SK-N-MC (cell line): ENCODE data around the gene HIP1R.

Experiments
- DNase-seq: peaks from one replicate; pipeline ENCODE4 v3.0.0-alpha.2; 2011; ENCODE audit warnings: low read depth, low spot score
- H3K27ac ChIP-seq: fragments of 200-600 bp; sonication (generic); 2 replicates; pipeline ENCODE4 v1.5.1; 2016; ENCODE audit warnings: mixed run types
- H3K36me3 ChIP-seq: fragments of 200-600 bp; sonication (generic); 2 replicates; pipeline ENCODE4 v1.6.1; 2017; ENCODE audit warnings: antibody characterized with exemption, low read length, mixed read lengths; ENCODE audit not compliant: insufficient read depth
- H3K4me3 ChIP-seq: fragments of 200-600 bp; sonication (generic); 2 replicates; pipeline ENCODE4 v1.5.1; 2016
- H3K9ac ChIP-seq: fragments of 200-600 bp; sonication (generic); 2 replicates; pipeline ENCODE4 v1.8.0; 2017; ENCODE audit warnings: mixed run types, mixed read lengths; ENCODE audit not compliant: insufficient read length
- H3K9me3 ChIP-seq: fragments of 200-600 bp; sonication (generic); 2 replicates; pipeline ENCODE4 v1.6.1; 2017; ENCODE audit warnings: low read depth, mild to moderate bottlenecking, antibody characterized with exemption, low read length, moderate library complexity, mixed read lengths
- EZH2 ChIP-seq: fragments of 200-600 bp; sonication (generic); IDR thresholded peaks from one replicate; pipeline ENCODE4 v1.6.1; 2017; ENCODE audit warnings: antibody characterized with exemption
- FOXP2 ChIP-seq: optimal IDR thresholded peaks from 2 replicates; pipeline ENCODE3; 2011; ENCODE audit warnings: mild to moderate bottlenecking, moderate library complexity; ENCODE audit not compliant: insufficient read depth; ENCODE audit errors: extremely low read length, control extremely low read depth
- POLR2AphosphoS5 ChIP-seq: IDR thresholded peaks from 2 replicates; pipeline ENCODE4 v1.6.1; 2012; ENCODE audit warnings: mild to moderate bottlenecking, low read depth, low read length, borderline replicate concordance

The HIP1R gene

GRCh38 chr12:122866950-122867607 is 31.8 kb downstream of the HIP1R start:
- no peak for TF ChIP-seq EZH2
- TF ChIP-seq POLR2AphosphoS5: no peak
- TF ChIP-seq FOXP2: no peak
- no peak for DNase-seq
- H3K4me3 ChIP-seq: no peak overlapping the region
- H3K36me3 ChIP-seq: peaks cover 42% of the 10 kb centered on the region
- H3K9ac ChIP-seq: no peak overlapping the region
- no peak overlapping the region for H3K27ac ChIP-seq
- H3K9me3 ChIP-seq: no peaks in the 10 kb centered on the region

- Histone ChIP-seq H3K9ac (no peak overlapping the region), H3K27ac (no peak overlapping the region), H3K4me3 (no peak overlapping the region), H3K9me3 (no peaks in the 10 kb centered on the region), H3K36me3 (peaks cover 42% of the 10 kb centered on the region)
- no peak for TF ChIP-seq EZH2
- no peak for TF ChIP-seq POLR2AphosphoS5
- TF ChIP-seq FOXP2: no peak
- DNase-seq: no peak
Measured at GRCh38 chr12:122867691-122868461, 32.6 kb downstream of the HIP1R start.

- peaks cover 42% of the 10 kb centered on the region for H3K36me3 ChIP-seq
- H3K27ac ChIP-seq: no peak overlapping the region
- no peak overlapping the region for H3K9ac ChIP-seq
- no peak overlapping the region for H3K4me3 ChIP-seq
- no peak for TF ChIP-seq POLR2AphosphoS5
- no peak for TF ChIP-seq EZH2
- TF ChIP-seq FOXP2: no peak
- no peaks in the 10 kb centered on the region for H3K9me3 ChIP-seq
- no peak for DNase-seq
Measured at GRCh38 chr12:122868471-122869177, 33.4 kb downstream of the HIP1R start.

GRCh38 chr12:122869207-122869973 is 34.1 kb downstream of the HIP1R start:
- no peak for DNase-seq
- Histone ChIP-seq H3K9ac (no peak overlapping the region), H3K27ac (no peak overlapping the region), H3K9me3 (no peaks in the 10 kb centered on the region), H3K36me3 (peaks cover 42% of the 10 kb centered on the region), H3K4me3 (no peak overlapping the region)
- TF ChIP-seq POLR2AphosphoS5 (no peak), EZH2 (no peak), FOXP2 (no peak)

GRCh38 chr12:122870163-122870842 is 35.0 kb downstream of the HIP1R start:
- H3K36me3 ChIP-seq: peaks cover 42% of the 10 kb centered on the region
- H3K9ac ChIP-seq: no peak overlapping the region

GRCh38 chr12:122870867-122871664 is 35.8 kb downstream of the HIP1R start:
- Histone ChIP-seq H3K9me3 (no peaks in the 10 kb centered on the region), H3K9ac (peak overlapping the region; percentile 85), H3K4me3 (peak overlapping the region; percentile 85), H3K36me3 (peaks cover 42% of the 10 kb centered on the region), H3K27ac (peak overlapping the region; percentile 96)
- TF ChIP-seq FOXP2 (no peak), EZH2 (no peak), POLR2AphosphoS5 (no peak)
- DNase-seq: peak; percentile 70

More at GRCh38 chr12:122870163-122870842, 35.0 kb downstream of the HIP1R start:
- TF ChIP-seq EZH2 (no peak), POLR2AphosphoS5 (no peak)
- no peak for DNase-seq
- Histone ChIP-seq H3K27ac (peak overlapping the region; percentile 96), H3K9me3 (no peaks in the 10 kb centered on the region), H3K4me3 (peak overlapping the region; percentile 85)
